Cardiac fibroblast (primary cell): Measurements from ENCODE around the gene INAFM2.

ENCODE experiments used
- DNase-seq, 2 donors: peaks; one replicate each; pipeline versions ENCODE4 v3.0.0 to v3.0.0-alpha.2; 2010; ENCODE audit warnings: low read depth in 2 of 2
- H3K4me3 ChIP-seq, 2 donors: replicated peaks in 1 of 2; 1 replicate in 1 of 2; 2 replicates in 1 of 2; pipeline ENCODE4 v1.5.1; 2011; ENCODE audit warnings: low read depth in 2 of 2, low read length in 2 of 2, mild to moderate bottlenecking in 2 of 2, moderate library complexity in 1 of 2
- CTCF ChIP-seq: IDR thresholded peaks from one replicate; pipeline ENCODE4 v1.5.1; 2011; ENCODE audit warnings: low read depth, mild to moderate bottlenecking, low read length, inconsistent platforms

The INAFM2 gene

GRCh38 chr15:40331637-40332036 lies 8.1 kb downstream of the INAFM2 start:
- no peak overlapping the region for H3K4me3 ChIP-seq
- DNase-seq = no peak
- no peak for TF ChIP-seq CTCF

- no peak for TF ChIP-seq CTCF
- no peak overlapping the region for H3K4me3 ChIP-seq
- DNase-seq = no peak
Measured at GRCh38 chr15:40332113-40332781, 8.8 kb downstream of the INAFM2 start.

GRCh38 chr15:40333922-40334492 lies 10.5 kb downstream of the INAFM2 start:
- H3K4me3 ChIP-seq = no peak overlapping the region
- DNase-seq = peak; percentile 88 to 94
- TF ChIP-seq CTCF = no peak

- no peak overlapping the region for H3K4me3 ChIP-seq
- TF ChIP-seq CTCF = no peak
- DNase-seq = no peak
Measured at GRCh38 chr15:40334541-40334940, 11.0 kb downstream of the INAFM2 start.

GRCh38 chr15:40334941-40335795 lies 11.7 kb downstream of the INAFM2 start:
- no peak overlapping the region for H3K4me3 ChIP-seq
- DNase-seq = no peak
- no peak for TF ChIP-seq CTCF

- no peak for TF ChIP-seq CTCF
- peak in 1 of 2 donors; percentile 43 for DNase-seq
- no peak overlapping the region for H3K4me3 ChIP-seq
Measured at GRCh38 chr15:40335938-40336743, 12.6 kb downstream of the INAFM2 start.
